HEK293 (cell line): ENCODE measurements around the gene PPP6R3.

ENCODE experiments used
- CTCF ChIA-PET: fragments of 350-600 bp; formaldehyde crosslinking; extraction: SDS; loops from one replicate; lab custom pipeline; 2021; ENCODE audit warnings: antibody characterized with exemption; lab: Yijun Ruan, JAX
- POLR2A ChIA-PET: fragments of 300-600 bp; formaldehyde crosslinking; extraction: SDS; loops from one replicate; lab custom pipeline; 2020; ENCODE audit warnings: antibody characterized with exemption, inconsistent platforms; lab: Yijun Ruan, JAX
- H3K27ac ChIP-seq: fragments of 200-500 bp; sonication (Bioruptor generic); 2 replicates; pipeline ENCODE4 v1.5.1; 2014; ENCODE audit warnings: low read depth, low read length, control low read depth, inconsistent platforms; ENCODE audit errors: extremely low read depth
- H3K36me3 ChIP-seq, 2 experiments: fragments of 200-500 bp in 1 of 2; sonication (Bioruptor generic) in 1 of 2; 1 replicate in 1 of 2; 2 replicates in 1 of 2; pipeline ENCODE4 v1.5.1; 2014 to 2017; ENCODE audit warnings: inconsistent platforms in 2 of 2, low read length in 2 of 2; ENCODE audit not compliant: control insufficient read depth in 2 of 2, insufficient read depth in 1 of 2
- H3K4me1 ChIP-seq: fragments of 200-500 bp; sonication (Bioruptor generic); 2 replicates; pipeline ENCODE4 v1.5.1; 2014; ENCODE audit warnings: mild to moderate bottlenecking, low read length, inconsistent platforms; ENCODE audit not compliant: control insufficient read depth, insufficient read depth
- H3K4me3 ChIP-seq: 2 replicates; pipeline ENCODE4 v1.5.1; 2011; ENCODE audit warnings: low read depth, mild to moderate bottlenecking, control low read depth, low read length, moderate library complexity
- H3K9me3 ChIP-seq: fragments of 200-500 bp; sonication (Bioruptor generic); 2 replicates; pipeline ENCODE4 v1.5.1; 2014; ENCODE audit warnings: low read depth, low read length, inconsistent platforms; ENCODE audit not compliant: control insufficient read depth, insufficient read depth
- AEBP2 ChIP-seq: fragments of 450-650 bp; formaldehyde crosslinking; IDR thresholded peaks from 2 replicates; pipeline ENCODE4 v1.5.1; 2016; ENCODE audit warnings: missing biosample characterization, missing genetic modification characterization, borderline replicate concordance
- GLI2 ChIP-seq: fragments of 450-650 bp; formaldehyde crosslinking; IDR thresholded peaks from 2 replicates; pipeline ENCODE4; 2017; ENCODE audit warnings: missing biosample characterization, missing genetic modification characterization, low read depth, borderline replicate concordance
- GLIS1 ChIP-seq: fragments of 450-650 bp; formaldehyde crosslinking; IDR thresholded peaks from 2 replicates; pipeline ENCODE4 v1.5.1; 2016; ENCODE audit warnings: missing biosample characterization, missing genetic modification characterization
- GLIS2 ChIP-seq: fragments of 450-650 bp; formaldehyde crosslinking; IDR thresholded peaks from 2 replicates; pipeline ENCODE4 v1.5.1; 2016; ENCODE audit warnings: missing biosample characterization, missing genetic modification characterization
- KLF10 ChIP-seq: fragments of 450-650 bp; IDR thresholded peaks from 2 replicates; pipeline ENCODE4 v1.5.1; 2018; ENCODE audit warnings: missing biosample characterization, mild to moderate bottlenecking, missing genetic modification characterization
- KLF7 ChIP-seq: fragments of 450-650 bp; formaldehyde crosslinking; IDR thresholded peaks from 2 replicates; pipeline ENCODE4 v1.5.1; 2016; ENCODE audit warnings: missing biosample characterization, missing genetic modification characterization, borderline replicate concordance
- KLF8 ChIP-seq: fragments of 450-650 bp; formaldehyde crosslinking; IDR thresholded peaks from 2 replicates; pipeline ENCODE4 v1.5.1; 2016; ENCODE audit warnings: missing biosample characterization, missing genetic modification characterization
- OVOL3 ChIP-seq: fragments of 450-650 bp; formaldehyde crosslinking; IDR thresholded peaks from 2 replicates; pipeline ENCODE4 v1.5.1; 2016; ENCODE audit warnings: missing biosample characterization, missing genetic modification characterization
- REST ChIP-seq: fragments of 450-650 bp; formaldehyde crosslinking; IDR thresholded peaks from 2 replicates; pipeline ENCODE4 v1.5.1; 2016; ENCODE audit warnings: missing biosample characterization, missing genetic modification characterization
- TRIM28 ChIP-seq: IDR thresholded peaks from 2 replicates; pipeline ENCODE4 v1.6.1; 2011; ENCODE audit warnings: low read length, control low read depth, borderline replicate concordance
- ZBTB44 ChIP-seq: fragments of 450-650 bp; IDR thresholded peaks from 2 replicates; pipeline ENCODE4 v1.5.1; 2018; ENCODE audit warnings: missing biosample characterization, mild to moderate bottlenecking, missing genetic modification characterization
- ZNF133 ChIP-seq: fragments of 450-650 bp; formaldehyde crosslinking; IDR thresholded peaks from 2 replicates; pipeline ENCODE4 v1.5.1; 2016; ENCODE audit warnings: missing biosample characterization, missing genetic modification characterization
- ZNF202 ChIP-seq: fragments of 450-650 bp; formaldehyde crosslinking; IDR thresholded peaks from 2 replicates; pipeline ENCODE4 v1.5.1; 2016; ENCODE audit warnings: missing biosample characterization, missing genetic modification characterization, borderline replicate concordance
- ZNF211 ChIP-seq: fragments of 450-650 bp; formaldehyde crosslinking; IDR thresholded peaks from 2 replicates; pipeline ENCODE4 v1.5.1; 2016; ENCODE audit warnings: low read depth, missing biosample characterization, missing genetic modification characterization
- ZNF248 ChIP-seq: fragments of 450-650 bp; formaldehyde crosslinking; IDR thresholded peaks from 2 replicates; pipeline ENCODE4 v1.5.1; 2017; ENCODE audit warnings: missing biosample characterization, missing genetic modification characterization
- ZNF266 ChIP-seq: fragments of 450-650 bp; formaldehyde crosslinking; IDR thresholded peaks from 2 replicates; pipeline ENCODE4 v1.5.1; 2016; ENCODE audit warnings: missing biosample characterization, missing genetic modification characterization, low read depth
- ZNF311 ChIP-seq: fragments of 450-650 bp; formaldehyde crosslinking; IDR thresholded peaks from 2 replicates; pipeline ENCODE4 v1.5.1; 2017; ENCODE audit warnings: missing biosample characterization, missing genetic modification characterization, borderline replicate concordance
- ZNF501 ChIP-seq: fragments of 450-650 bp; formaldehyde crosslinking; IDR thresholded peaks from 2 replicates; pipeline ENCODE4 v1.5.1; 2016; ENCODE audit warnings: missing biosample characterization, missing genetic modification characterization
- ZNF544 ChIP-seq: fragments of 450-650 bp; formaldehyde crosslinking; IDR thresholded peaks from 2 replicates; pipeline ENCODE4 v1.5.0; 2017; ENCODE audit warnings: missing biosample characterization, missing genetic modification characterization
- ZNF639 ChIP-seq: fragments of 450-650 bp; formaldehyde crosslinking; IDR thresholded peaks from 2 replicates; pipeline ENCODE4 v1.5.1; 2016; ENCODE audit warnings: missing biosample characterization, missing genetic modification characterization
- ZNF658 ChIP-seq: fragments of 450-650 bp; formaldehyde crosslinking; IDR thresholded peaks from 2 replicates; pipeline ENCODE4; 2016; ENCODE audit warnings: missing biosample characterization, missing genetic modification characterization
- ZNF664 ChIP-seq: fragments of 450-650 bp; formaldehyde crosslinking; IDR thresholded peaks from 2 replicates; pipeline ENCODE4 v1.5.1; 2016; ENCODE audit warnings: missing biosample characterization, missing genetic modification characterization
- ZNF830 ChIP-seq: fragments of 450-650 bp; IDR thresholded peaks from 2 replicates; pipeline ENCODE4 v1.5.0; 2018; ENCODE audit warnings: missing biosample characterization, missing genetic modification characterization, low read depth, mild to moderate bottlenecking, moderate library complexity
- ZSCAN5A ChIP-seq: fragments of 450-650 bp; formaldehyde crosslinking; IDR thresholded peaks from 2 replicates; pipeline ENCODE4 v1.5.1; 2016; ENCODE audit warnings: missing biosample characterization, missing genetic modification characterization

Gene PPP6R3

DNA sequence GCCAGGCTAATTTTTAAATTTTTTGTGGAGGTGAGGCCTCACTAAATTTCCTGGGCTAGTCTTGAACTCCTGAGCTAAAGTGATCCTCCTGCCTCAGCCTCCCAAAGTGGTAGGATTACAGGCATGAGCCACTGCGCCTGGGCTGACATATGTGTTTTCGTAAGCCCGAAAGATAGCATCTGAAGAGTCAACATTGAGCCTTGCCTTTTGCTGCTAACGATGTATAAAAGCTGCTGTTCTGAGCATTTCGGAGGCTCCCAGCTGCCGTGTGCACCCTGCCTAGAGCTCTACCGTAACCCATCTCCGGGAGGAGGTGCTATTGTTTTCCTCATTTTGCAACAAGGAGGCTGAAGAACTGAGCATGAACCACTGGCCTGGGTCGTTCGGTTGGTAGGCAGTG, 18.1 kb upstream of the PPP6R3 start (continued):
- TF ChIP-seq ZNF266 (tag by site-specific recombination), result no peak
- TF ChIP-seq ZNF501, result no peak
- TF ChIP-seq AEBP2, result no peak
- TF ChIP-seq ZNF133 (tag by site-specific recombination), result no peak
- no peak for TF ChIP-seq ZNF211 (tag by site-specific recombination)

DNA sequence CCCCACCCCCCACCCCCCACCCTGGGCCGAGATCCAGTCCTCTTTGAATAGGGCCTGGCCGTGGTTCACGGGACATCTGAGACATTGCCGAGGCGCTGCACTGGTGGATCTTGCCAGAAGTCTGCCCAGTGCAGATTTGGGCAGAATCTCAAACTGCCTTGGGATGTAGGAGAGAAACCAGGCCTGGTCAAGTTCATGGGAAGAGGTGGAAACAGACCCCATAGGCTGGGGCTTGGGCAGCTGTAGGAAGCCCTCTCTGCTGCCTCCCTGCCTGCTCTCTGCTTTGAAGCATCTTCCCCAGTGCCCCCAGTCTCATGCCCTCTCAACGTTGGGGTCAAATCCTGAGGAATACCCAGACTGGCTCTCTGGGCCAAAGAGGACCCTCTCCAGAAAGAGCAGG, 16.0 kb upstream of the PPP6R3 start:
- CTCF ChIA-PET, result no interaction called here
- Histone ChIP-seq H3K9me3 (no peaks in the 10 kb centered on the region), H3K36me3 (peaks cover 0 to 21% of the 10 kb centered on the region in 2 experiments; a peak in 2 of 3 replicates), H3K27ac (no peak overlapping the region), H3K4me3 (no peak overlapping the region), H3K4me1 (peaks cover 11% of the 10 kb centered on the region; the same call in 1 of the 2 replicates)
- TF ChIP-seq OVOL3 (tag by site-specific recombination) (no peak), REST (tag by site-specific recombination) (no peak), ZNF202 (no peak), ZNF544 (tag by site-specific recombination) (no peak), KLF8 (tag by site-specific recombination) (no peak), GLIS2 (tag by site-specific recombination) (no peak), ZSCAN5A (tag by site-specific recombination) (no peak), ZNF658 (no peak), ZBTB44 (no peak), ZNF501 (no peak), TRIM28 (no peak), ZNF639 (no peak), ZNF248 (tag by site-specific recombination) (no peak), ZNF664 (tag by site-specific recombination) (no peak), GLIS1 (no peak), KLF7 (tag by site-specific recombination) (no peak), GLI2 (no peak), ZNF830 (tag by site-specific recombination) (no peak), ZNF311 (tag by site-specific recombination) (no peak), KLF10 (tag by site-specific recombination) (no peak)
- POLR2A ChIA-PET, result no interaction called here
